ENCODE data around the gene WDR70. TPM values are rescaled to one million over a fixed set of nuclear protein-coding genes. Genes with fewer than 3 reads are reported as not detected.

Gene WDR70
- total RNA-seq, result 24.6 and 43.5 TPM in 2 replicates

GRCh38 chr5:37379100-37379628 is at the start of gene WDR70:
Gene WDR70 (plus strand): TSS chr5:37379318. CDS start chr5:37379368, 50 bp downstream.

GRCh38 chr5:37370864-37371726 is 8.0 kb upstream of the WDR70 start, which contains the start of gene NUP155:
Gene NUP155 (minus strand): TSS chr5:37371106. CDS start chr5:37370977, 129 bp downstream.

Other genes starting within 250 kb of the WDR70 start
- 7.2 and 18.3 TPM in 2 replicates for gene CPLANE1, start 129.9 kb upstream of the WDR70 start, total RNA-seq
- gene NUP155, start 8.2 kb upstream of the WDR70 start, total RNA-seq, result 36.6 and 41.5 TPM in 2 replicates